Measurements from ENCODE around the gene CNTF.

Gene CNTF

GRCh38 chr11:58647141-58647699 is 24.8 kb downstream of the CNTF start:
- Mint-ChIP-seq H3K27me3 (no peaks in the 10 kb centered on the region), H3K4me3 (no peak overlapping the region), H3K9me3 (no peaks in the 10 kb centered on the region), H3K27ac (no peak overlapping the region), H3K4me1 (ENCODE audit: low read depth) (peaks cover 11% of the 10 kb centered on the region), H3K36me3 (ENCODE audit: low read depth) (peaks cover 6% of the 10 kb centered on the region)

GRCh38 chr11:58647866-58648265 is 25.4 kb downstream of the CNTF start:
- no peaks in the 10 kb centered on the region for H3K9me3 Mint-ChIP-seq
- H3K4me3 Mint-ChIP-seq: no peak overlapping the region
- H3K27me3 Mint-ChIP-seq: no peaks in the 10 kb centered on the region
- no peak overlapping the region for H3K27ac Mint-ChIP-seq
- H3K36me3 Mint-ChIP-seq (ENCODE audit: low read depth): peaks cover 6% of the 10 kb centered on the region
- H3K4me1 Mint-ChIP-seq (ENCODE audit: low read depth): peaks cover 11% of the 10 kb centered on the region

GRCh38 chr11:58649623-58650022 is 27.2 kb downstream of the CNTF start:
- no peak overlapping the region for H3K27ac Mint-ChIP-seq

DNA sequence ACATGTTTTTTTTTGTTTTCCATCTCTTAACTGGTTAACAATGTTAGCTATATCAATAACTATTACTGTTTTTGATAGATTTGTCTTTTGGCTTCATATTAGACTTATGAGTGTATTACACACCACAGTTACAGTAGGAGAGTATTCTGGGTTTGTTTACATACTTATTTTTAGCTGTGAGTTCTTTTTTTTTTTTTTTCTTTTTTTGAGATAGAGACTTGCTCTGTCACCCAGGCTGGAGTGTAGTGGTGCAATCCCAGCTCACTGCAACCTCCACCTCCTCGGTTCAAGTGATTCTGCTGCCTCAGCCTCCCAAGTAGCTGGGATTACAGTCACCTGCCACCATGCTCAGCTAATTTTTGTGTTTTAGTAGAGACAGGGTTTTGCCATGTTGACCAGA is 28.0 kb downstream of the CNTF start:
- Mint-ChIP-seq H3K36me3 (ENCODE audit: low read depth) (peaks cover 6% of the 10 kb centered on the region), H3K27me3 (no peaks in the 10 kb centered on the region), H3K9me3 (no peaks in the 10 kb centered on the region), H3K4me3 (no peak overlapping the region), H3K27ac (no peak overlapping the region), H3K4me1 (ENCODE audit: low read depth) (peaks cover 29% of the 10 kb centered on the region)

More at GRCh38 chr11:58649623-58650022, 27.2 kb downstream of the CNTF start:
- Mint-ChIP-seq H3K4me3 (no peak overlapping the region), H3K4me1 (ENCODE audit: low read depth) (peaks cover 20% of the 10 kb centered on the region), H3K9me3 (no peaks in the 10 kb centered on the region), H3K27me3 (no peaks in the 10 kb centered on the region), H3K36me3 (ENCODE audit: low read depth) (peaks cover 6% of the 10 kb centered on the region)

DNA sequence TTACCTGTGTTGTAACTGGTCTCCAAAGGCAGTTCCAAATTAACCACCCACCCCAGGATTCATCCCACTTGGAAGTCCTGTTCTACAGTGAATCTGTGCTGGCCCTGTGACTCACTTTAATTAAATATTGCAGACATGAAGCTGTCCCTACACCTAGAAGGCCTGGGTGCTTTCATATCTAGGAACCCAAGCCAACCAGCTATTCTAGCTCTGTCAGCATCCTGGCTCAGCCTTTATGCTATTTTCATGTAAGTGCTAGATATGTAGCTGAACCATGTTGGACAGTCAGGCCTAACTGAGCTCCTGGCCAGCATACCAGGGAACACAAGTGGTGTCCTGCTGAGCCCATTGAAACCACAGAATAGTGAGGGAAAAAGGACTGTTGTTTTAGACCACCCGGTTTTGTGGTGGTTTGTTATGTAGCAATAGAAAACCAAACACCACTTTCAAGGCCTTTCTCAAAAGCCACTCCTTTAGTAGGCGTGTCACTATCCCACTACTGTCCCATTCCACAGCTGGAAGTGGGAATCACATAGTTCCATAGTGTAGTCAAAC is 30.3 kb downstream of the CNTF start:
- Mint-ChIP-seq H3K27ac (no peak overlapping the region), H3K4me1 (ENCODE audit: low read depth) (peaks cover 19% of the 10 kb centered on the region), H3K27me3 (no peaks in the 10 kb centered on the region), H3K36me3 (ENCODE audit: low read depth) (no peaks in the 10 kb centered on the region), H3K4me3 (no peak overlapping the region), H3K9me3 (no peaks in the 10 kb centered on the region)

DNA sequence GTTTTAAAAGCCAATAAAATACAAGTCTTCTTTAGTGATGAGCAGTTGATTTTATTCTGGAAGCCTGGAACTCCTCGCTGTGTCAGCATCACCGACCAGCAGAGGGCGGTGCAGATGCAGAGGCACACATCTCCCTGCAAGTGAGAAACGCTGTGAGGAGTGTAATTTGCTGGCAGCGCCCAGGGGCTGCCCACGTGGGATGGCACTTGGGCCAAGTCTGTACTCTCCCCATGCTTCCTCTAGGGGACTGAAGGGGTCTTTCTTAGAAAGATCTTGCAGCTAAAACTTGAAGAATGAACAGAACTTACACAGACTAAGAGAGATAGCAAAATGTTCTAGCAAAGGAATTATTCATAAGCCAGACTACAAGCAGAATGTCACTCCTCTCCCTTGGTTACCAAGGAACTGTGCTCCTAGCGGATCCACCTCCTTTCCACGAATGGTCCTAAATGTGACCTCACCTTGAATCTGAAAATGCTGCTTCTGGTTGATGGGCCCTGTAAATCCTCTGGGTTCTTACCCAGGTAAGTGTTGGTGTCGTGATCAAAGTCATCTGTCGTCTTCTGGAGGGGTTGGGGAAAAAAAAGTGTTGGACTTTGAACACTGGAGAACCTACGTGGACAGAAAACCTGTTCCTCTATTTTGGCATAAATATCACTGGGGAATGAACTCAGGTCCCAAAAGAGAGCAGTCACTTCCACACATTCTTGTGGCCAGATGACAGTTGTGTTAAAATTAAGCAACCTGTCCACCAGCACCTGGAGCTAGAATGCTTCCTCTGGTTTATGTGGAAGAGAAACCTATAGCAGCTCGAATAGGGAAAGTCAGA is 31.8 kb downstream of the CNTF start:
- Mint-ChIP-seq H3K4me3 (no peak overlapping the region), H3K27ac (peak overlapping the region; percentile 38), H3K36me3 (ENCODE audit: low read depth) (no peaks in the 10 kb centered on the region), H3K27me3 (no peaks in the 10 kb centered on the region), H3K4me1 (ENCODE audit: low read depth) (peaks cover 18% of the 10 kb centered on the region), H3K9me3 (no peaks in the 10 kb centered on the region)

DNA sequence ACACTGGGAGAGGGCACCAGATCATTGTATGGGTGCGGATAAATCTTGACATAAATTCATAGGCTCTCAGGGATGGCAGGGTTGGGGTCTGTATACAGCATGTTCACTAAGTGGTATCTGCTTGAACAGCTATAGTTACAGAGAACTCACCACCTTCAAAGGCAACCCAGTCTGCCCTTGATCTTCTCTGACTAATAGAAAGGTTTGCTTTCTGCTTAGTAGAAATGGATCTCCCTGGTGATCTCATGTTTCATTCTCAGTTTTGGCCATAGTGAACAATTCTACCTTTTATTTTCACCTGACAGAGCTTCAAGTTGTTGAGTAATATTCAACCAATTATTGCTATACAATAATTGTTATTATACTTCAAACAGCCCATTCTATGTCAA is 32.4 kb downstream of the CNTF start:
- no peak overlapping the region for H3K4me3 Mint-ChIP-seq
- H3K27ac Mint-ChIP-seq: no peak overlapping the region
- peaks cover 18% of the 10 kb centered on the region for H3K4me1 Mint-ChIP-seq (ENCODE audit: low read depth)
- H3K9me3 Mint-ChIP-seq: no peaks in the 10 kb centered on the region
- no peaks in the 10 kb centered on the region for H3K36me3 Mint-ChIP-seq (ENCODE audit: low read depth)
- no peaks in the 10 kb centered on the region for H3K27me3 Mint-ChIP-seq

DNA sequence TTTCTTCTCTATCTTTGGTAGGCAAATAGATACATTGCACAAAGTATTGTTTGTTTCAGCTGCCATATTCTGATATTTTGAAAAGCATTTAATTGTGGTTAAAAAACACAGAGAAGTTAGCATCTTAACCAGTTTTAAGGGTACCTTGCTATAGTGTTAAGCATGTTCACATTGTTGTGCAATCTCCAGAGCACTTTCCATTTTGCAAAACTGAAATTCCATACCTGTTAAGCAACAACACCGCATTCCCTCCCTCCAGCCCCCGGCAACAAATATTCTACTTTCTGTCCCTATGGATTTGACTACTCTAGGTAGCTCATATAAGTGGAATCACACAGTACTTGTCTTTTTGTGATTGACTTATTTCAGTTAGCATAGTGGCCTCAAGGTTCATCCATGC is 33.9 kb downstream of the CNTF start:
- peaks cover 18% of the 10 kb centered on the region for H3K4me1 Mint-ChIP-seq (ENCODE audit: low read depth)
- H3K9me3 Mint-ChIP-seq: no peaks in the 10 kb centered on the region
- no peak overlapping the region for H3K27ac Mint-ChIP-seq
- H3K36me3 Mint-ChIP-seq (ENCODE audit: low read depth): no peaks in the 10 kb centered on the region
- no peaks in the 10 kb centered on the region for H3K27me3 Mint-ChIP-seq
- H3K4me3 Mint-ChIP-seq: no peak overlapping the region

- Mint-ChIP-seq H3K4me1 (ENCODE audit: low read depth) (peaks cover 18% of the 10 kb centered on the region), H3K4me3 (no peak overlapping the region), H3K9me3 (no peaks in the 10 kb centered on the region), H3K27me3 (no peaks in the 10 kb centered on the region), H3K27ac (no peak overlapping the region), H3K36me3 (ENCODE audit: low read depth) (no peaks in the 10 kb centered on the region)
Measured at GRCh38 chr11:58658623-58659022, 36.2 kb downstream of the CNTF start.

GRCh38 chr11:58659404-58659803 is 36.9 kb downstream of the CNTF start:
- no peaks in the 10 kb centered on the region for H3K9me3 Mint-ChIP-seq
- peaks cover 11% of the 10 kb centered on the region for H3K4me1 Mint-ChIP-seq (ENCODE audit: low read depth)
- no peak overlapping the region for H3K27ac Mint-ChIP-seq
- H3K27me3 Mint-ChIP-seq: peaks cover 2% of the 10 kb centered on the region
- H3K4me3 Mint-ChIP-seq: no peak overlapping the region
- H3K36me3 Mint-ChIP-seq (ENCODE audit: low read depth): no peaks in the 10 kb centered on the region

GRCh38 chr11:58659910-58660570 is 37.6 kb downstream of the CNTF start:
- Mint-ChIP-seq H3K4me3 (no peak overlapping the region), H3K27ac (no peak overlapping the region), H3K9me3 (no peaks in the 10 kb centered on the region), H3K36me3 (ENCODE audit: low read depth) (no peaks in the 10 kb centered on the region), H3K27me3 (peaks cover 4% of the 10 kb centered on the region), H3K4me1 (ENCODE audit: low read depth) (peaks cover 4% of the 10 kb centered on the region)

DNA sequence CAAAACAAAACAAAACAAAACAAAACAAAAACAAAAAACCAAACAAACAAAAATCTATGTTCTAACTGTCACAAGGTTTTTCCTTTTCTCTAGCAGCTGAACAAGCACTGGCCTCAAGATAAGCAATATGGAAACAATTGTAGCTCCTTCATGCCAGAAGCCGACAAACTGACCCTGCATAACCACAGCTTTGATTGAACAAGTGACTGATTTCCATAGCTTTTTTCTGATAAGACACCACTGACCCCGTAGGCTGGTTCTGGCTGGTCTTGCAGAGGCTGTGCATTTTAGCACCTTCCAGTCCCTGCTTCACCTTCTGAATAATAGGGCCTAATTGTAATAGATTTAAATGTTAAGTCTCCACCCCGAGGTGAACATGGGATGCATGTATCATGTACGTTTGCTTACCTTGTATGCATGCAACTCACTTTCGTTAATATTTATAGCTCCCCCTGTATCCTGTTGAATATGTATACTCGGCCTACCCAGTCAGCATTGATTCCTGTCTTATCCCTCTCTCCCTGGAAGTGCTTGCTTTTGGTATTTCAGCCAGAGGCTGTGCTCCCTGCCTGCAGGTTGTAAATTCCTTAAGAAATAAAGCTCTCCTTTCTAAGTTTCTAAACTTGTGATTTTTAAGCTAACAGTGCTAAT is 49.6 kb downstream of the CNTF start:
- H3K9me3 Mint-ChIP-seq: no peaks in the 10 kb centered on the region
- H3K27ac Mint-ChIP-seq: no peak overlapping the region
- no peaks in the 10 kb centered on the region for H3K4me1 Mint-ChIP-seq (ENCODE audit: low read depth)

GRCh38 chr11:58674609-58675008 is 52.1 kb downstream of the CNTF start:
- Mint-ChIP-seq H3K9me3 (no peaks in the 10 kb centered on the region), H3K4me1 (ENCODE audit: low read depth) (no peaks in the 10 kb centered on the region), H3K4me3 (no peak overlapping the region), H3K36me3 (ENCODE audit: low read depth) (no peaks in the 10 kb centered on the region), H3K27me3 (no peaks in the 10 kb centered on the region), H3K27ac (no peak overlapping the region)

More for the DNA sequence above, 49.6 kb downstream of the CNTF start:
- Mint-ChIP-seq H3K27me3 (no peaks in the 10 kb centered on the region), H3K4me3 (no peak overlapping the region), H3K36me3 (ENCODE audit: low read depth) (no peaks in the 10 kb centered on the region)

All from stimulated activated naive CD8-positive, alpha-beta T cell treated with anti-CD3 and anti-CD28 coated beads, Interleukin-15, Interleukin-2, amounts not matched to agents 100 ng/mL and 50 ng/mL, for 24 hours (primary cell).